AG04450 (cell line): ENCODE data around the gene HOXB1. TPM values are rescaled to one million over a fixed set of nuclear protein-coding genes. Genes with fewer than 3 reads are reported as not detected.

Source experiments
- CTCF ChIA-PET: fragments of 300-600, 350-600 bp; formaldehyde crosslinking; extraction: SDS; loops from one replicate; lab custom pipeline; 2022; ENCODE audit warnings: antibody characterized with exemption, inconsistent platforms; lab: Charles Lee
- POLR2A ChIA-PET: fragments of 350-600 bp; formaldehyde crosslinking; extraction: SDS; loops from one replicate; lab custom pipeline; 2021; ENCODE audit warnings: antibody characterized with exemption, inconsistent platforms; lab: Yijun Ruan, JAX
- DNase-seq: peaks from one replicate; pipeline ENCODE4 v3.0.0-alpha.2; 2011; ENCODE audit warnings: low read depth, low spot score
- H3K27ac ChIP-seq: one replicate; pipeline ENCODE4 v1.5.1; 2012; ENCODE audit warnings: low read depth, low read length, control low read depth
- H3K27me3 ChIP-seq: one replicate; pipeline ENCODE4 v1.6.0; 2012; ENCODE audit warnings: low read length; ENCODE audit not compliant: control insufficient read depth, insufficient read depth
- H3K4me3 ChIP-seq: 2 replicates; pipeline ENCODE4 v1.5.1; 2011; ENCODE audit warnings: mild to moderate bottlenecking, low read depth, low read length, control low read depth
- H3K9me3 ChIP-seq: 2 replicates; pipeline ENCODE4 v1.5.1; 2012; ENCODE audit warnings: low read length; ENCODE audit not compliant: control insufficient read depth, insufficient read depth
- polyA plus RNA-seq: library from polyadenylated mRNA; depleted of rRNA; stranded (reverse); fragments of >200 nt; gene quantifications from 2 replicates; pipeline ENCODE4 v1.2.3, GENCODE V29; 2011
- TF ChIP-seq, protein P1 (sequence below): IDR thresholded peaks from 2 replicates; pipeline ENCODE4 v1.5.1; 2011; ENCODE audit warnings: low read depth, low read length, control low read depth, inconsistent platforms

The HOXB1 gene
- polyA plus RNA-seq, 1 experiment: not detected

DNA sequence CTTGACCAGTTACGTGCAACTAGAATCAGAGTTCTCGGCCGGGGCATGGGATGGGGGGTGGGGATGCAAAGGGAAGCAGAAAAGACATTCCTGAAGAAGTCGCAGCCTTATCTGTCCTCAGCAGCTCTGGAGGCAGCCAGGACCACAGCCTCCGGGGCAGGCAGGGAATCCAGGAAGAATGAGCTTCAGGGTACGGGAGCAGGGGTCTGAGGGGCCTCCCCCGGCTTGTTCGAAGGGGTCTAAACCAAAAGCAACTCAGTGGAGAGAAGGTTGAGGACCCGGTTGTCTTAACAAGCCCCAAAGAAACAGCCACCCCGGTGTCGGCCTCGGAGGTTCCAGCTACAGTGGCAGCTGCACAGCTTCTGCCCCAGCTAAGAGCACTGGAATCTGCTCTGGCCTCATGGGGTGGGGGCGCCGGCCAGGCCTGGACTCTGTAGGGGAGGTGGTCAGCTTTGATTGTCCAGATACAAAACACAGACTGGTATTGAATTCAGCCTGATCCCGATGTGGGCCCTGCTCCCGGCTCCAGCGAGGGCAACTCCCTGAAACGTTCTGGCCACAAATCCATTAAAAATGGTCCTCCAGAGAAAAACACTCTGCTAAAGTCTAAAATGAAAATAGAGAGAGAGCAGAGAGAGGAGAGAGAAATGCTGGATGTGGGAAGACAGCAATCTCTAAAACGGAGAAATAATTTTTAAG lies 39.7 kb upstream of the HOXB1 start:
- no peak for DNase-seq
- Histone ChIP-seq H3K27me3 (no peaks in the 10 kb centered on the region), H3K27ac (peak overlapping the region; percentile 94), H3K4me3 (peak overlapping the region; percentile 90), H3K9me3 (no peaks in the 10 kb centered on the region)
- TF ChIP-seq, protein P1, sequence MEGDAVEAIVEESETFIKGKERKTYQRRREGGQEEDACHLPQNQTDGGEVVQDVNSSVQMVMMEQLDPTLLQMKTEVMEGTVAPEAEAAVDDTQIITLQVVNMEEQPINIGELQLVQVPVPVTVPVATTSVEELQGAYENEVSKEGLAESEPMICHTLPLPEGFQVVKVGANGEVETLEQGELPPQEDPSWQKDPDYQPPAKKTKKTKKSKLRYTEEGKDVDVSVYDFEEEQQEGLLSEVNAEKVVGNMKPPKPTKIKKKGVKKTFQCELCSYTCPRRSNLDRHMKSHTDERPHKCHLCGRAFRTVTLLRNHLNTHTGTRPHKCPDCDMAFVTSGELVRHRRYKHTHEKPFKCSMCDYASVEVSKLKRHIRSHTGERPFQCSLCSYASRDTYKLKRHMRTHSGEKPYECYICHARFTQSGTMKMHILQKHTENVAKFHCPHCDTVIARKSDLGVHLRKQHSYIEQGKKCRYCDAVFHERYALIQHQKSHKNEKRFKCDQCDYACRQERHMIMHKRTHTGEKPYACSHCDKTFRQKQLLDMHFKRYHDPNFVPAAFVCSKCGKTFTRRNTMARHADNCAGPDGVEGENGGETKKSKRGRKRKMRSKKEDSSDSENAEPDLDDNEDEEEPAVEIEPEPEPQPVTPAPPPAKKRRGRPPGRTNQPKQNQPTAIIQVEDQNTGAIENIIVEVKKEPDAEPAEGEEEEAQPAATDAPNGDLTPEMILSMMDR: no peak
- POLR2A ChIA-PET: interaction anchor here (0.8 to 4.5 kb wide), 6 partner anchors 8 to 24 kb away, joined by 3 to 40 read pairs (median 6); partner anchors contain the start of gene HOXB4
- CTCF ChIA-PET: interaction anchor here (1.0 to 1.1 kb wide), 3 partner anchors 11 to 78 kb away, joined by 3 to 5 read pairs (median 3); no protein-coding TSS in a partner anchor

DNA sequence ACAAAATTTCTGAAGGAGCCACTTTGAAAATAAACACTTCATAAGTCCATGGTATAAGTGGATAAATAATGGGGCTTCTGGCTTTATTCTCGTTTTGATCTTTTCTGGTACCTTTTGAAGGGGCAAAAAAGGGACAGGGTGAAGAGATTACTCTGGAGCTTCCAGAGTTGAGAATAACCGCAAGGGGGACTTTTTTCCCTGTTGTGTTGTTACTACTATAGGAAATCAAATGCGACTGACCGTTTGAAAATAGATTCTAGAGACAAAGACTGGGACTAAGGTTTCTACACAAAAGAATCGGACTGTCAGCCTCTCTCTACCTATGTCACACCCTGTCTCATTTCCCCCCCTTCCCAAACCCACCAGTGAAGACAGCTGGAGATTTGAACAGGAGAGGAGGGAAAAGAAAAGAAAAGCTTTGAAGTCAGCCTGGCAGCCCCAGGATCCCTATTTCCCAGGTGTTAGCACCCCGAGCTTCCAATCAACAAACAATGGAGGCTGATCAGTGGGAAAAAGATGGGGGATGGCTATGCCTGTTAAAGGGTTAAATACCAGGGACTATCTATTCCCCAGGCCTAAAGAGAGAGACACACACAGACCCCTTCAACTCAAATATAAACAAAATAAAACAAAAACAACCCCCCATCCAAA lies 39.0 kb upstream of the HOXB1 start:
- H3K27ac ChIP-seq: peak overlapping the region; percentile 94
- DNase-seq: no peak
- peak overlapping the region; percentile 90 for H3K4me3 ChIP-seq
- no peaks in the 10 kb centered on the region for H3K9me3 ChIP-seq
- no peaks in the 10 kb centered on the region for H3K27me3 ChIP-seq
- POLR2A ChIA-PET: interaction anchor here (0.8 to 4.5 kb wide), 7 partner anchors 8 to 24 kb away, joined by 3 to 40 read pairs (median 6); partner anchors contain the start of gene HOXB4
- TF ChIP-seq, protein P1: peak; percentile 42
- CTCF ChIA-PET: interaction anchor here (1.0 to 3.3 kb wide), 4 partner anchors 10 to 218 kb away, joined by 3 to 13 read pairs (median 4); no protein-coding TSS in a partner anchor

DNA sequence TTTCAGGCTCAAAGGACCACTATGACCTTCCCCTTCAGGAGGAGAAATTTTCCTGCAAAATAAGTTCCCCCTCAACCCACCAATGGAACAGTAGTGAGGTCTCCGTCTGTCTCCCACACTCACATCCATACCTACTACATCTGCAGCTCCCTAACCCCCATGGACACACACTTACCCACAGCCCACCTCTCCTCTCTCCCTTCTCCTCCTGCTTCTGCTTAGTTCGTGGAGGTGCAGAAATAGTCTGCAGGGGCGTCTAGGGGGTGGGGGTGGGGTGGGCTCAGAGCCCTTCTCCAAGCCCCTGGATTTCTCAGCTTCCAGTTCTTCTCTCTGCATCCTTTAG lies 38.4 kb upstream of the HOXB1 start:
- H3K27me3 ChIP-seq: no peaks in the 10 kb centered on the region
- peak overlapping the region; percentile 90 for H3K4me3 ChIP-seq
- TF ChIP-seq, protein P1: no peak
- peak overlapping the region; percentile 61 for H3K27ac ChIP-seq
- no peaks in the 10 kb centered on the region for H3K9me3 ChIP-seq
- ChIA-PET CTCF (interaction anchor here (1.1 to 3.3 kb wide), 3 partner anchors 9 to 217 kb away, joined by 3 to 13 read pairs (median 3); no protein-coding TSS in a partner anchor), POLR2A (interaction anchor here (0.9 to 4.5 kb wide), 4 partner anchors 9 to 20 kb away, joined by 3 to 40 read pairs (median 8); partner anchors contain the start of gene HOXB4)
- no peak for DNase-seq

DNA sequence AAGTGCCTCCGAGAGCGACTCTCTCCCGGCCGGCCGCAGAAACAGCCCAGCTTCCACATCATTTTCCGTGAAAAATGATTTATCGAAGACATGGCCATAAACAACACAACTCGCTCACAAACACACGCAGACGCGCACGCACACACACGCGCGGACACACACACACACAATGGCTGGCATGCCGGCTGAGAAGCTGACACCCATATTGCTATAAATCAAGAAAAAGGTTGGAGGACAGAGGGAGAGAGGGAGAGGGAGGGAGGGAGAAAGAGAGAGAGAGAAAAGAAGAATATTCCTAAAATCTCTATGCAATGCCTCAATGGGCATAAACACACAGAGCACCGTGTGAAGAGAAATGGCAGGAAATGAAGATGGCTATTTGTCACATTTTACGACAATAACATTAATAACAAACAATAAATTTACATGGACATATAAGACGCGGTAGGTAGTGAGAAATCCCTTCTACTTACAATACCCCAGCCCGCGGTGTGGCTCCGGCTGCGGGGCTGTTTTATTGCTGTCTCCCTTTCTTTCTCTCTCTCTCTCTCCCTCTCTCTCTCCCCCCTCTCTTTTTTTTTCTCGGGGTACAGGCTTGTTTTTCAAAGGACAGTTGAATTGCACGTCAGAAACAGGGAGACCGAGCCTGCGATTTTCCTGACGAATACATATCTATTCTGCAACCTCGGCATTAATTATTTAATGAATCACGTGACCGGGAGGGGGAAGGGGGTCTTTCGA lies 37.9 kb upstream of the HOXB1 start:
- TF ChIP-seq, protein P1: no peak
- POLR2A ChIA-PET: interaction anchor here (0.8 to 4.5 kb wide), 6 partner anchors 8 to 19 kb away, joined by 3 to 40 read pairs (median 5); partner anchors contain the start of gene HOXB4
- peak overlapping the region; percentile 61 for H3K27ac ChIP-seq
- no peaks in the 10 kb centered on the region for H3K9me3 ChIP-seq
- no peaks in the 10 kb centered on the region for H3K27me3 ChIP-seq
- CTCF ChIA-PET: interaction anchor here (1.3 to 3.3 kb wide), 5 partner anchors 16 to 233 kb away, joined by 3 to 13 read pairs (median 5); partner anchors contain the start of gene HOXB5
- no peak for DNase-seq
- H3K4me3 ChIP-seq: peak overlapping the region; percentile 90
